LHCN-M2 (cell line): ENCODE data around the gene CARM1. TPM values are rescaled to one million over a fixed set of nuclear protein-coding genes. Genes with fewer than 3 reads are reported as not detected.

ENCODE experiments used
- DNase-seq: peaks from one replicate; pipeline ENCODE4 v3.0.0-alpha.2; 2012; ENCODE audit warnings: low read depth
- total RNA-seq: library from RNA; depleted of rRNA; stranded (reverse); fragments of >200 nt; gene quantifications from 2 replicates; pipeline ENCODE4 v1.2.3, GENCODE V29; 2014

Gene CARM1
- total RNA-seq, 1 experiment from 2014 or later = 42.1 TPM

DNA sequence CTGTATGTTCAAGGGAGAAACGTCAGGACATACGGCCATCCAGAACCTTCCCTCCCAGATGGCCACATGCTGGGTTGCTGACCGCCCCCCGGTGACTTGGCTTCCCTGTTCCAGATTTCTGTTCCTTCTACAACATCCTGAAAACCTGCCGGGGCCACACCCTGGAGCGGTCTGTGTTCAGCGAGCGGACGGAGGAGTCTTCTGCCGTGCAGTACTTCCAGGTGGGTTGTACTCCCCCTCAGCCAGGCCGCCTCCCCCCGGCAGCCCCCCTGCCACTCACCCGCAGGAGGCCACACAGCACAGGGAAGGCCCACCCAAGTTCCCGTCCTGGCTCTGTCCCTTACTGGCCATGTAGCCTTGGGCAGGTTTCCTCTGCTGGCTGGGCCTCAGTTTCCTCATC, 36.6 kb downstream of the CARM1 start:
- DNase-seq = no peak

DNA sequence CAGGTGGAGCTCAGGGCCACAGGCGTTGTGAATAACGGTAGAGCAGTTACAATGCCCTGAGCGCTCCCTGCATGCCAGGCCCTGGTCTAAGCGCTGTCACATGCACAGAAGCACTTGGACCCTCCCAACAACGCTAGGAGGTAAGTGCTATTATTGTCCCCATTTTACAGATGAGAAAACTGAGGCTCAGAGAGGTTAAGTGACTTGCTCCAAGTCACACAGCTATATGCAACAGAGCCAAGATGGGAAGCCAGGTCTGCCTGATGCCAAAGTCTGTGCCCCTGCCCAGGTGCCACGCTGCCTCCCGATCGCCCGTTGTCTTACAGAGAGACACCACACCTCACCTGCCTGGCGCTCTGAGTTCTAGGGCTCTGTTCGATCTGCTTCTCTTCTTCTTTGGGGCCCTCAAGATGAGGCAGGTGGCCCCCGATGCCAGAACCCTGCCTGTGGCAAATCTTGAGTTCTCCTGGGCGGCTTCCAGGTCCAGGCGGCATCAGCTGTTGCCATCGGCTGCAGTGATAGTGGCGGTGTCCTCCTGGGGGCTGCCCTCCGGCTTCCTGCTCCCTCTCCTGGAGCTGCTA, 37.1 kb downstream of the CARM1 start:
- no peak for DNase-seq

DNA sequence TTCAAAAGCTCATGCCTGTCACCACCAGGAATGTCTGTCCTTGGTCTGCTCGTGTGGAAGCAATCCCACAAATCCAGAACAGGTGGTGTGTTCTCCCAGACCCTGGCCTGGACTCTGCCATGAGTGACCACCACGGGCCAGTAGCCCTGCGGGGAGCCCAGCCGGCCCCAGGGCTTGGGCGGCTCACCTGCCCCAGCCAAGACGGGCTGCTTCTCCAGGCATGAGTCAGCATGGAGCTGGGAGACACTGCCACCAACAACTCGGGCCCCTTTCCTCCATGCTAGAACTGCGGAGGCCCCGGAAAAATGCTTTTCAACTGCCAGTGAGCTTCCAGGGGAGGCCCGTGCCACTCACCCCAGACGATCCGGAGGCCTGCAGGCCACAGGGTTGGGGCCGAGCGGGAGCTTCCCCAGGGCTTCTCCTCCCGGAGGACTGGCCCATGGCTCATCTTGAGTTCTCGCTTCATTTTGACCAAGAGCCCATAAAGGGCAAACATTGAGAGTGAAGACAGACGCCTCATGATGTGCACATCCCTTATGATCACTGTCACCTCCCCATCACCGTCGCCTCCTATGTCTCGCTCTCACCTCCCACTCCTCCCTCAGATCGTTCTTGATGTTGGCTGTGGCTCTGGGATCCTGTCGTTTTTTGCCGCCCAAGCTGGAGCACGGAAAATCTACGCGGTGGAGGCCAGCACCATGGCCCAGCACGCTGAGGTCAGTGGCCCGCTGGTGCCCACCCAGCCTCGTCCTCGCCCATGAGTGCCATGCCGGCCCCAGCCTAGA, 40.4 kb downstream of the CARM1 start:
- peak; percentile 46 for DNase-seq

GRCh38 chr19:10912619-10913018, 41.3 kb downstream of the CARM1 start:
- no peak for DNase-seq

- no peak for DNase-seq
Measured at GRCh38 chr19:10913716-10914340, 42.5 kb downstream of the CARM1 start.

DNA sequence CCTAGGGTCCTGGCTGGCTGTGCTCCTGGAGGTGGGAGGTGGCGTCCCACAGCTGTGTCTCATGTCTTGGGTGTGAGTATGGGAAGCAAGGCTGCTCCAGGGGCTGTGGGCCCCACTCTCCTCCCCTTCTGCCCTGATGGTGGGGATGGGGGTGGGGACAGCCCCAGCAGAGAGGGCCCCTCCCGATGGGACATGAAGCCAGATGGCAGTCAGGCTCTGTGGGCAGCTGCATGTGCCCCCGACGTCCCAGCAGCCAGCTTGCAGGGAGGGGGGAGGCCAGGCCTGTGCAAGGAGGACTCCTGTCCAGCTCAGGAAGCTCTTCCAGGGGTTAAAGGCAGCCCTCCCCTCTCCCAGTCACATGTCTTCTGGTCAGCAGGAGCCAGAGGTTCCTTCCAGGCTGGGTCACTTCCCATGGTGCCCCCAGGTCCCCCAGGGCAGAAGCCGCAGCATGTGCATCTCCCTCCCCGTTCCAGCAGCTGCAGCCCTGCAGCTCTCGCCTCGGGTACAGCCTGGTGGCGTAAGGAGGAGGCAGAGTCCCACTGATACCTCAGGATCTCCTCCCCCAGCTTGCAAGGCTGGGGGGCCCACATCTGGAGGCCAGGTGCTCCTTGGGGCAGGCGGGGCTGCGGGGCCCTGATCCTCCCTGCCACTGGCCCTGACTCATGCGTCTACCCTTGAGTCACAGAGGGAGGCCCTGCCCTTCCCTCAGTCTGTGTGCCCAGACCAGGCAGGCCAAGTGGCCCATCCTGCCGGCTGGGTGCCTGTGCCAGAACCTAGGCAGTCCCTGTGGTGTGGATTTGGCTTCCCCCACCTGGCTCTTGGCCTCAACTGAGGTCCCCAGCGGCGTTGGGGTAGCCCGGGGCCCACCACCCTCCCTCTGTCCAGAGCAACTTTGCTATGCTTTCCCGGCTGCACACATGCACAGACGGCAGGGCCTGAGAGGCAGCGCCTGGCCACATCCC, 44.1 kb downstream of the CARM1 start:
- peak; percentile 91 for DNase-seq

GRCh38 chr19:10916602-10917001, 45.2 kb downstream of the CARM1 start:
- no peak for DNase-seq

DNA sequence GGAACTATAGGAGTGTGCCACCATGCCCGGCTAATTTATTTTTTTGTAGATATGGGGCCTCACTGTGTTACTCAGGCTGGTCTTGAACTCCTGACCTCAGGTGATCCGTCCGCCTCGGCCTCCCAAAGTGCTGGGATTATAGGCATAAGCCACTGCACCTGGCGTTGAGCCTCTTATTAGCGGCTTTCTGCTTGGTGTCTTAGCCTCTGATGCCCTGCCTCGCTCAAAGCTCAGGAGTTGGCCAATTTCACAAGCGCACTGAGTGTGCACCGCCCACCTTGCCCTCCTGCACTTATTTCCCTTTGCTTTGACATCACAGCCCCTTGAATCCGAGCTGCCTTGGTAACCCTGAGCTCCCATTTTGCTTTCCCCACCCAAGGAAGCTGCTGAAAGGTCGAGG, 47.0 kb downstream of the CARM1 start:
- no peak for DNase-seq

GRCh38 chr19:10919352-10920287, 48.3 kb downstream of the CARM1 start:
- DNase-seq = no peak

GRCh38 chr19:10920288-10920655, 48.9 kb downstream of the CARM1 start:
- DNase-seq = no peak

DNA sequence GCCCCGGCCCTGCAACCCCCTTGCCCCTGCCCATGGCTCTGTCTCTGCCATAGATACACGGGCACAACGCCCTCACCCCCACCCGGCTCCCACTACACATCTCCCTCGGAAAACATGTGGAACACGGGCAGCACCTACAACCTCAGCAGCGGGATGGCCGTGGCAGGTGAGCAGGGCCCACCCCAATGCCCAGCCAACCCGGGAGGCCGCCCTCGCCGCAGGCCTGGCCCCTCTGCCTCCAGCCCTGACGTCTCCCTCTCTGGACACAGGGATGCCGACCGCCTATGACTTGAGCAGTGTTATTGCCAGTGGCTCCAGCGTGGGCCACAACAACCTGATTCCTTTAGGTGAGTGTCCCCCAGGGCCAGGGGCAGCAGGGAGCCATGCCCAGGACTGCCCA, 49.4 kb downstream of the CARM1 start:
- DNase-seq = no peak

GRCh38 chr19:10921199-10921909, 50.0 kb downstream of the CARM1 start:
- DNase-seq = no peak

DNA sequence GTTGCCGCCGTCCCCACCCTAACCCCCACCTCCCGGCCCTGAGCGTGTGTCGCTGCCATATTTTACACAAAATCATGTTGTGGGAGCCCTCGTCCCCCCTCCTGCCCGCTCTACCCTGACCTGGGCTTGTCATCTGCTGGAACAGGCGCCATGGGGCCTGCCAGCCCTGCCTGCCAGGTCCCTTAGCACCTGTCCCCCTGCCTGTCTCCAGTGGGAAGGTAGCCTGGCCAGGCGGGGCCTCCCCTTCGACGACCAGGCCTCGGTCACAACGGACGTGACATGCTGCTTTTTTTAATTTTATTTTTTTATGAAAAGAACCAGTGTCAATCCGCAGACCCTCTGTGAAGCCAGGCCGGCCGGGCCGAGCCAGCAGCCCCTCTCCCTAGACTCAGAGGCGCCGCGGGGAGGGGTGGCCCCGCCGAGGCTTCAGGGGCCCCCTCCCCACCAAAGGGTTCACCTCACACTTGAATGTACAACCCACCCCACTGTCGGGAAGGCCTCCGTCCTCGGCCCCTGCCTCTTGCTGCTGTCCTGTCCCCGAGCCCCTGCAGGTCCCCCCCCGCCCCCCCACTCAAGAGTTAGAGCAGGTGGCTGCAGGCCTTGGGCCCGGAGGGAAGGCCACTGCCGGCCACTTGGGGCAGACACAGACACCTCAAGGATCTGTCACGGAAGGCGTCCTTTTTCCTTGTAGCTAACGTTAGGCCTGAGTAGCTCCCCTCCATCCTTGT, 50.7 kb downstream of the CARM1 start:
- no peak for DNase-seq

- DNase-seq = no peak
Measured at GRCh38 chr19:10922638-10923014, 51.3 kb downstream of the CARM1 start.

DNA sequence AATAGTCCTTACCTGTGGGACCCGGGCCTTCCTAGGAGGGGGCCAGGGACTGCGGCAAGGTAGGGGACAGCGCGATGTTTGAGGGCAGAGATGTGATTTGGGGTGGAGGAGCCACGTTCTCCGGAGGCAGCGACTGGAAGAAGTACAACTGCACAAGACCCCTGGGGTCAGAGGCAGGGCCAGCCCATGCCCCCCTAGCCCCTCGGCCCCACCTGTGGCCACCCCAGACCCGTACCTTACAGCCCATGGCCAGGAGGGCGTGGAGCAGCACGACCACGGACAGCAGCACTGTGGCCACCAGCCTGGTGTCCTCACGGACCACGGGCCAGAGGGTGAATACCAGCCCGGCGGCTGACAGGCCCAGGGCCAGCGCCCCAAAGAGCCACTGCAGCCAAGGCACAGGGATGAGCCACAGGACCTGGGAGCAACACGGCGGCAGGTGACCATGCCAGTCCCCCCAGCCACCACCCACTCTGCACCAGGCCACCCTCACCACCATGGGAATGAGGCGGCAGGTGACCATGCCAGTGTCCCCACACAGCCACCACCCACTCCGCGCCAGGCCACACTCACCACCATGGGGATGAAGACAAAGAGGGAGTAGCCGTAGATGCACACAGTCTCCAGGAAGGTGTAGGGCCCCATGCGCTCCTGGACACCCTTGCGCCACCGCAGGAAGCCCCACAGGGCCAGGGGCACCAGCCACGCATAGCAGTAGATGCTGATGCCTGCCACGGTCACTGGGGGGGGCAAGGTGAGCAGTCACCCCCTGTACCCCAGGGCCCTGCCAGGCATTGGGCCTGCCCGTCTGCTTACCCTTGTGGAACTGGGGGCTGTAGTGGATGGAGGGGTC, 52.1 kb downstream of the CARM1 start:
- no peak for DNase-seq

GRCh38 chr19:10924597-10924996, 53.2 kb downstream of the CARM1 start:
- DNase-seq = no peak

DNA sequence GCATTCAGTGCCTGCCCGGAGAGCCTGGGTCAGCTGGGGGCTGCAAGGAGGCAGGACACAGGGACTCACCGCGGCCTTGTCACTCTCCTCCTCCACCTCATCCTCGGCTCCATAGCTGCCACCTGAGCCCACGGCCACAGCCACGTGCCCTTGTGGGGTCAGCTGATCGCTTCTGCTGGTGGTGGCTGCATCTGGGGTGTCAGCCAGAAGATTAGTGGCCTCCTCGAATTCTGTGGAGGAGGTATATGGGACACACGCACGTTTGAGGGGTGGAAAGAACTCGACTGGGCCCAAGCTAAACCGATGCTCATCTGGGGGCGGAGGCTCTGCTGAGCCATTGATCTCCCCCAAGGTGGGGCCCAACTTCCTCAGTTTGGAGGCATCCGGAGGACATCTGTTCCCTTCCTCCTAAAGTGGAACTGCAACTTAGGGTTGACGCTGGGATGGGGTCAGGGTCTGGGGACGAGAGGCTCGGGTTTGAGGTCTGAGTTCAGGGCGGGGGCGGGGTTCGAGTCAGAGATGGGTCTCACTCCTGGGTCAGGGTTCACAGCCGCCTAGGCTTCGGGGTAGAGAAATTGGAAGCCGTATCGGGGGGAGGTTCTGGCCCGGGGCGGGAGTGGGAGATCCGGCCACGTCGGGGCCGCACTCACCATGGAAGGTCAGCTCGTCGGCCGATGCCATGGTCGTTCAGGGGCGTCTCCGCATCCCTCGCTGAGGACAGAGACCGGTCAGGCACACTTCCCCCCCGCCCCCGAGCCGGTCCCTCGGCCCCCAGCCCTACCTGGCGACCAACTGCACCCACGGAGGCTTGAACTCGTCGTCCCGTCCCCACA, 56.6 kb downstream of the CARM1 start:
- no peak for DNase-seq
